PC-3 (cell line): ENCODE data around the gene ZNF326. TPM values are rescaled to one million over a fixed set of nuclear protein-coding genes. Genes with fewer than 3 reads are reported as not detected.
"Not testable (repeated sequence)": the region's sequence is repeated elsewhere in the genome, so short reads cannot be mapped to it uniquely, and the experiment has no call there.

Experiments
- ATAC-seq: fragments of 200-7000 bp; cut with Tn5 transposase; 2 replicates; pipeline ENCODE4 v1.9.1; 2020; ENCODE audit warnings: mild to moderate bottlenecking, moderate library complexity
- BruUV-seq: library from RNA; stranded (reverse); fragments of 400-500 nt; replicated peaks from 2 replicates; lab custom pipeline; 2021; lab: Mats Ljungman, UMichigan
- CTCF ChIA-PET: fragments of 300-600 bp; sonication (Branson Sonifier 250); formaldehyde crosslinking; loops from one replicate; lab custom pipeline; 2022; ENCODE audit warnings: antibody characterized with exemption; lab: Charles Lee
- POLR2A ChIA-PET: fragments of 300-600 bp; sonication (Branson Sonifier 250); formaldehyde crosslinking; loops from one replicate; lab custom pipeline; 2022; ENCODE audit warnings: antibody characterized with exemption; ENCODE audit not compliant: unreplicated experiment; lab: Charles Lee
- DNase-seq: peaks from one replicate; pipeline ENCODE4 v3.0.0-alpha.2; 2015
- H2AFZ ChIP-seq: fragments of 300-600 bp; sonication (generic); 2 replicates; pipeline ENCODE4 v1.6.0; 2016; ENCODE audit warnings: antibody characterized with exemption, low read length
- H3F3A ChIP-seq: fragments of 300-600 bp; sonication (generic); one replicate; pipeline ENCODE4 v1.6.0; 2017; ENCODE audit warnings: antibody characterized with exemption, low read length, control low read depth, mild to moderate bottlenecking; ENCODE audit not compliant: unreplicated experiment
- H3K27ac ChIP-seq: fragments of 300-600 bp; sonication (generic); 2 replicates; pipeline ENCODE4 v1.5.1; 2016; ENCODE audit warnings: mild to moderate bottlenecking, low read length
- H3K27me3 ChIP-seq: fragments of 300-600 bp; sonication (generic); 2 replicates; pipeline ENCODE4 v1.6.1; 2016; ENCODE audit warnings: low read length, mixed read lengths
- H3K36me3 ChIP-seq: fragments of 300-600 bp; sonication (generic); 2 replicates; pipeline ENCODE4 v1.6.1; 2016; ENCODE audit warnings: low read depth, mixed run types, low read length, mixed read lengths
- H3K4me1 ChIP-seq: fragments of 300-600 bp; sonication (generic); 2 replicates; pipeline ENCODE4 v1.5.1; 2016; ENCODE audit warnings: low read length; ENCODE audit not compliant: insufficient read depth
- H3K4me2 ChIP-seq: fragments of 300-600 bp; sonication (generic); 2 replicates; pipeline ENCODE4 v1.6.0; 2016; ENCODE audit warnings: low read length
- H3K4me3 ChIP-seq: fragments of 300-600 bp; sonication (generic); 2 replicates; pipeline ENCODE4 v1.5.1; 2016; ENCODE audit warnings: mild to moderate bottlenecking, low read length, mixed read lengths
- H3K79me2 ChIP-seq: fragments of 300-600 bp; sonication (generic); 2 replicates; pipeline ENCODE4 v1.6.1; 2017; ENCODE audit warnings: low read length, mixed read lengths
- H3K9ac ChIP-seq: fragments of 300-600 bp; sonication (generic); 2 replicates; pipeline ENCODE4 v1.6.0; 2016; ENCODE audit warnings: mild to moderate bottlenecking, low read length
- H3K9me2 ChIP-seq: fragments of 300-600 bp; sonication (generic); replicated peaks from 2 replicates; pipeline ENCODE4 v1.6.1; 2016; ENCODE audit warnings: mixed run types, low read length, mixed read lengths
- H3K9me3 ChIP-seq: fragments of 300-600 bp; sonication (generic); 2 replicates; pipeline ENCODE4 v1.6.1; 2016; ENCODE audit warnings: low read length, mixed read lengths
- H4K20me1 ChIP-seq: fragments of 300-600 bp; sonication (generic); 2 replicates; pipeline ENCODE4 v1.6.1; 2016; ENCODE audit warnings: low read length, mixed read lengths
- EZH2 ChIP-seq: fragments of 300-600 bp; sonication (generic); IDR thresholded peaks from one replicate; pipeline ENCODE4 v1.6.1; 2017; ENCODE audit warnings: antibody characterized with exemption, mild to moderate bottlenecking, low read length; ENCODE audit not compliant: unreplicated experiment
- EZH2phosphoT487 ChIP-seq: fragments of 300-600 bp; sonication (generic); IDR thresholded peaks from 2 replicates; pipeline ENCODE4 v1.6.1; 2018; ENCODE audit warnings: mild to moderate bottlenecking, antibody characterized with exemption, low read length, borderline replicate concordance
- intact Hi-C: fragments of 100-400 bp; cut with micrococcal nuclease; formaldehyde crosslinking; loops from 2 replicates; pipeline ENCODE4 v1.9.0; 2023
- total RNA-seq: library from RNA; depleted of rRNA; stranded (reverse); fragments of >200 nt; gene quantifications from 2 replicates; pipeline ENCODE4 v1.2.3, GENCODE V29; 2014
- TF ChIP-seq, protein P1 (sequence below): fragments of 300-600 bp; sonication (generic); conservative IDR thresholded peaks from 2 replicates; pipeline ENCODE4 v1.5.1; 2017; ENCODE audit warnings: antibody characterized with exemption, low read depth, mild to moderate bottlenecking, low read length

The ZNF326 gene
- total RNA-seq, 1 experiment from 2014 or later, result 7.2 TPM

GRCh38 chr1:90064109-90064508, 69.2 kb downstream of the ZNF326 start:
- ATAC-seq, H3F3A ChIP-seq, H3K79me2 ChIP-seq, BruUV-seq, H3K9ac ChIP-seq, intact Hi-C loops, H3K4me1 ChIP-seq, H3K4me2 ChIP-seq, H3K4me3 ChIP-seq, CTCF ChIA-PET, H3K27ac ChIP-seq, DNase-seq, H3K9me2 ChIP-seq, H3K36me3 ChIP-seq, H4K20me1 ChIP-seq, H3K9me3 ChIP-seq, POLR2A ChIA-PET, H2AFZ ChIP-seq: not testable (repeated sequence)
- H3K27me3 ChIP-seq, result peaks cover 49% of the 10 kb centered on the region

DNA sequence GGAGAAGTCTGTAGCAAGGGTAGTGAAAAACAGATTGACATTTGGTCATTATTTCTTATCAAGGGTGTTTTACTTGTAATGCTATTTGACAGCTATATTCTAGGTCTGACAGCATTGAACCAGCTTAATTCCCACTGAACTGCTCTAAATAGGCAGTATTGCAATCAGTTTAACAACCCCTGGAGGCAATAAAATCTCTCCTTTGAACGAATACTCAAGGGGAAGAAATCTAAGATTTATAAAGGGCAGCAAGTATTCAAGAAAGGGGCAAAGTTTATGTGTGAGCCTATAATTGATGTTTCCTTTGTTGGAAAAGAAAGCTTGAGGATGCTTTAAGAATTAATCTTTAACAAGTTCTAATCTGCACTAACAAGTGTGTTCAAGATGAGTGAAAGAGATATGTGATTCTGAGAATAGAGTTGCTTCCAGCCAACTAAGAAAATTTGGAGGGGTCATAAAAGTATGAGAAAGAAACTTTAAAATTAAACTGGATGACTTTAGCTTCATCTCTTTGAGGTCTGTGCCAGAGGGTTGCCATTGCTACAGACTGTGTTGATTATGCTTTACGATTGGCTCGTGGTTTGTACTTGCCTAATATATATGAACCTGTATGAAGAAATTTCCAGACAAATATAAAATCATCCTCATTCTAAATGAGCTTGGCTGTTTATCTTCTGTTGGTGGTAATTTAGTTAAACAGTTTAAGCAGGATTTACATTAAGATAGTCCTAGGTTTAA, 72.5 kb downstream of the ZNF326 start:
- no peak overlapping the region for H2AFZ ChIP-seq
- H3K9me3 ChIP-seq, result no peaks in the 10 kb centered on the region
- TF ChIP-seq, protein P1, sequence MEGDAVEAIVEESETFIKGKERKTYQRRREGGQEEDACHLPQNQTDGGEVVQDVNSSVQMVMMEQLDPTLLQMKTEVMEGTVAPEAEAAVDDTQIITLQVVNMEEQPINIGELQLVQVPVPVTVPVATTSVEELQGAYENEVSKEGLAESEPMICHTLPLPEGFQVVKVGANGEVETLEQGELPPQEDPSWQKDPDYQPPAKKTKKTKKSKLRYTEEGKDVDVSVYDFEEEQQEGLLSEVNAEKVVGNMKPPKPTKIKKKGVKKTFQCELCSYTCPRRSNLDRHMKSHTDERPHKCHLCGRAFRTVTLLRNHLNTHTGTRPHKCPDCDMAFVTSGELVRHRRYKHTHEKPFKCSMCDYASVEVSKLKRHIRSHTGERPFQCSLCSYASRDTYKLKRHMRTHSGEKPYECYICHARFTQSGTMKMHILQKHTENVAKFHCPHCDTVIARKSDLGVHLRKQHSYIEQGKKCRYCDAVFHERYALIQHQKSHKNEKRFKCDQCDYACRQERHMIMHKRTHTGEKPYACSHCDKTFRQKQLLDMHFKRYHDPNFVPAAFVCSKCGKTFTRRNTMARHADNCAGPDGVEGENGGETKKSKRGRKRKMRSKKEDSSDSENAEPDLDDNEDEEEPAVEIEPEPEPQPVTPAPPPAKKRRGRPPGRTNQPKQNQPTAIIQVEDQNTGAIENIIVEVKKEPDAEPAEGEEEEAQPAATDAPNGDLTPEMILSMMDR, result no peak
- no peak for TF ChIP-seq EZH2
- TF ChIP-seq EZH2phosphoT487, result no peak
- ATAC-seq (no peak), DNase-seq (no peak)
- no peak overlapping the region for H3K4me2 ChIP-seq
- H3K27ac ChIP-seq, result no peak overlapping the region
- no peaks in the 10 kb centered on the region for H4K20me1 ChIP-seq
- H3K4me3 ChIP-seq, result no peak overlapping the region
- intact Hi-C loops, result no loop called here
- H3K79me2 ChIP-seq, result no peaks in the 10 kb centered on the region
- H3F3A ChIP-seq, result no peaks in the 10 kb centered on the region
- BruUV-seq, result no TSS peak
- CTCF ChIA-PET, result no interaction called here
- H3K27me3 ChIP-seq, result peaks cover 76% of the 10 kb centered on the region
- H3K4me1 ChIP-seq, result no peaks in the 10 kb centered on the region
- no peaks in the 10 kb centered on the region for H3K36me3 ChIP-seq
- no peak overlapping the region for H3K9ac ChIP-seq
- H3K9me2 ChIP-seq, result no peaks in the 10 kb centered on the region
- POLR2A ChIA-PET, result no interaction called here

GRCh38 chr1:90068611-90069280, 73.8 kb downstream of the ZNF326 start:
- Histone ChIP-seq H3K36me3 (no peaks in the 10 kb centered on the region), H3K4me2 (no peak overlapping the region), H3K9ac (no peak overlapping the region), H3K27me3 (peaks cover 82% of the 10 kb centered on the region), H3K27ac (no peak overlapping the region), H3K4me1 (no peaks in the 10 kb centered on the region), H3F3A (no peaks in the 10 kb centered on the region), H3K4me3 (no peak overlapping the region), H3K79me2 (no peaks in the 10 kb centered on the region), H3K9me2 (no peaks in the 10 kb centered on the region), H4K20me1 (no peaks in the 10 kb centered on the region), H3K9me3 (no peaks in the 10 kb centered on the region), H2AFZ (no peak overlapping the region)
- TF ChIP-seq EZH2 (no peak), EZH2phosphoT487 (no peak)
- TF ChIP-seq, protein P1, result no peak
- no TSS peak for BruUV-seq
- ChIA-PET POLR2A (no interaction called here), CTCF (no interaction called here)
- DNase-seq (no peak), ATAC-seq (no peak)
- intact Hi-C loops, result no loop called here
